Panc1 (cell line): Measurements from ENCODE around the gene BPTF. TPM values are rescaled to one million over a fixed set of nuclear protein-coding genes. Genes with fewer than 3 reads are reported as not detected.

ENCODE experiments used
- ATAC-seq: fragments of 200-7000 bp; cut with Tn5 transposase; 2 replicates; pipeline ENCODE4 v1.9.1; 2020; ENCODE audit warnings: mild to moderate bottlenecking, moderate library complexity
- BruUV-seq: library from RNA; stranded (reverse); fragments of 400-500 nt; replicated peaks from 2 replicates; lab custom pipeline; 2021; lab: Mats Ljungman, UMichigan
- CTCF ChIA-PET: fragments of 300-600 bp; sonication (Branson Sonifier 250); formaldehyde crosslinking; loops from one replicate; lab custom pipeline; 2022; ENCODE audit warnings: antibody characterized with exemption; lab: Charles Lee
- POLR2A ChIA-PET: fragments of 300-600 bp; sonication (Branson Sonifier 250); formaldehyde crosslinking; loops from one replicate; lab custom pipeline; 2022; ENCODE audit warnings: antibody characterized with exemption; lab: Charles Lee
- DNase-seq: peaks from one replicate; pipeline ENCODE4 v3.0.0-alpha.2; 2010; ENCODE audit warnings: low read depth, low spot score
- H3K27ac ChIP-seq: 2 replicates; pipeline ENCODE4 v1.5.1; 2011; ENCODE audit warnings: mild to moderate bottlenecking, low read length, inconsistent platforms
- H3K27me3 ChIP-seq: fragments of 200-500 bp; sonication (Bioruptor generic); 2 replicates; pipeline ENCODE4 v1.6.0; 2014; ENCODE audit warnings: low read length, inconsistent platforms; ENCODE audit not compliant: control insufficient read depth, insufficient read depth
- H3K36me3 ChIP-seq: fragments of 200-500 bp; sonication (Bioruptor generic); 2 replicates; pipeline ENCODE4 v1.5.1; 2014; ENCODE audit warnings: inconsistent platforms, mild to moderate bottlenecking, low read length, moderate library complexity; ENCODE audit not compliant: control insufficient read depth, insufficient read depth
- H3K4me1 ChIP-seq: 2 replicates; pipeline ENCODE4 v1.5.1; 2011; ENCODE audit warnings: inconsistent platforms, mild to moderate bottlenecking, low read length, moderate library complexity; ENCODE audit not compliant: control insufficient read depth, insufficient read depth
- H3K4me3 ChIP-seq, 2 experiments: 2 replicates each; pipeline ENCODE4 v1.5.1; 2011 to 2012; ENCODE audit warnings: low read depth in 2 of 2, low read length in 2 of 2, mild to moderate bottlenecking in 2 of 2, inconsistent platforms in 1 of 2, moderate library complexity in 1 of 2
- H3K9me3 ChIP-seq: fragments of 200-500 bp; sonication (Bioruptor generic); 2 replicates; pipeline ENCODE4 v1.5.1; 2014; ENCODE audit warnings: low read depth, mild to moderate bottlenecking, inconsistent platforms, low read length, moderate library complexity; ENCODE audit not compliant: control insufficient read depth, insufficient read depth
- CTCF ChIP-seq: fragments of 450-650 bp; IDR thresholded peaks from 2 replicates; pipeline ENCODE4 v1.5.1; 2017; ENCODE audit warnings: mild to moderate bottlenecking
- POLR2AphosphoS5 ChIP-seq: IDR thresholded peaks from 2 replicates; pipeline ENCODE4 v1.6.1; 2012; ENCODE audit warnings: mild to moderate bottlenecking, low read depth, low read length, moderate library complexity
- REST ChIP-seq, 2 experiments: IDR thresholded peaks; 2 replicates each; pipeline ENCODE4 v1.6.1; 2011 to 2012; ENCODE audit warnings: low read depth in 2 of 2, control low read depth in 1 of 2, low read length in 1 of 2, mild to moderate bottlenecking in 1 of 2, moderate library complexity in 1 of 2; ENCODE audit not compliant: insufficient read depth in 1 of 2
- SIN3A ChIP-seq: IDR thresholded peaks from 2 replicates; pipeline ENCODE4 v1.6.1; 2012; ENCODE audit warnings: low read depth, mild to moderate bottlenecking, low read length, moderate library complexity, borderline replicate concordance; ENCODE audit not compliant: insufficient read depth
- TCF7L2 ChIP-seq: IDR thresholded peaks from 2 replicates; pipeline ENCODE4 v1.6.1; 2011; ENCODE audit warnings: mild to moderate bottlenecking, low read depth, low read length, inconsistent platforms
- in situ Hi-C: cut with HindIII; loops from 2 replicates; pipeline ENCODE4 v1.10.0; 2016; ENCODE audit warnings: low sequenced_read_pairs, low pct_unique_long_range_greater_than_20kb
- intact Hi-C: fragments of 100-400 bp; cut with micrococcal nuclease; formaldehyde crosslinking; loops from one replicate; pipeline ENCODE4 v1.10.0; 2022; ENCODE audit not compliant: unreplicated experiment
- total RNA-seq: library from RNA; stranded (reverse); gene quantifications from one replicate; pipeline ENCODE4 v1.2.1, GENCODE V29; 2021; ENCODE audit not compliant: unreplicated experiment

Gene BPTF
- total RNA-seq, 1 experiment from 2014 or later = 51.1 TPM

- DNase-seq (no peak), ATAC-seq (no peak)
- in situ Hi-C loops (no loop called here), intact Hi-C loops (no loop called here)
- Histone ChIP-seq H3K36me3 (no peaks in the 10 kb centered on the region; the same call in 1 of the 2 replicates), H3K27me3 (no peaks in the 10 kb centered on the region), H3K4me3 (no peak overlapping the region), H3K4me1 (no peaks in the 10 kb centered on the region), H3K9me3 (no peaks in the 10 kb centered on the region), H3K27ac (no peak overlapping the region)
- TF ChIP-seq REST (IDR thresholded peaks at IDR 0.05; ENCODE audit: insufficient read depth in 1 of 2, low read depth in 2 of 2, low read length in 1 of 2) (no peak), TCF7L2 (no peak), POLR2AphosphoS5 (no peak), CTCF (no peak), SIN3A (no peak)
- BruUV-seq = no TSS peak
- CTCF ChIA-PET = no interaction called here
- POLR2A ChIA-PET = no interaction called here
Observed at GRCh38 chr17:67983383-67983688, 158.0 kb downstream of the BPTF start.

GRCh38 chr17:67990909-67991308, 165.6 kb downstream of the BPTF start:
- BruUV-seq = no TSS peak
- Histone ChIP-seq H3K4me1 (peaks cover 9% of the 10 kb centered on the region), H3K27me3 (no peaks in the 10 kb centered on the region), H3K36me3 (peaks cover 2% of the 10 kb centered on the region; the same call in 1 of the 2 replicates), H3K27ac (no peak overlapping the region), H3K4me3 (no peak overlapping the region), H3K9me3 (no peaks in the 10 kb centered on the region)
- no peak for DNase-seq
- intact Hi-C loops (no loop called here), in situ Hi-C loops (no loop called here)
- ChIA-PET POLR2A (no interaction called here), CTCF (no interaction called here)
- no peak for TF ChIP-seq POLR2AphosphoS5
- TF ChIP-seq CTCF = no peak
- TF ChIP-seq REST (IDR thresholded peaks at IDR 0.05; ENCODE audit: insufficient read depth in 1 of 2, low read depth in 2 of 2, low read length in 1 of 2) = no peak
- TF ChIP-seq SIN3A = no peak
- no peak for TF ChIP-seq TCF7L2
- ATAC-seq = no peak
